HG03565 (cell line): ENCODE results near the gene KNDC1.

Experiments
- ATAC-seq: cut with Tn5 transposase; IDR thresholded peaks from one replicate; pipeline ENCODE4 v1.9.1; 2021; ENCODE audit warnings: mild to moderate bottlenecking, moderate library complexity; ENCODE audit not compliant: unreplicated experiment

The KNDC1 gene

DNA sequence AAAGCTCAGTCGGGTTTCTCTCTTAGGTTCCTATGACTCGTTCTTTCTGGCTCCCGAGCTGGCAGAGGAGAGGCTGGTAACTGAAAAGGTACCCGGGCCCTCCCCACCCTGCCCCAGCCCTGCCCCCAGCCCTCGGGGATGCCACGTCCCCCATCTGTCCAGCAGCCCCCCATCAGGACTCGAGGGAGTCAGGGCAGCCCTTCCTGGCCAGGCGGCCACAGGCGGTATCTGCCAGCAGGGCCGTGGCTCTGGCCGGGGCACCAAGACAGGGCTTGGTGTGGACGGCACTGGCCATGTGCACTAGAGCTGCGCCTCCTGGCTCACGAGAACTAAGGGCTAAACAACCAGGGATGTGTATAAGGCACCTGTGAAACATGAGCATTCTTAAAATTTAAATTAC, 29.7 kb downstream of the KNDC1 start:
- ATAC-seq = no peak

DNA sequence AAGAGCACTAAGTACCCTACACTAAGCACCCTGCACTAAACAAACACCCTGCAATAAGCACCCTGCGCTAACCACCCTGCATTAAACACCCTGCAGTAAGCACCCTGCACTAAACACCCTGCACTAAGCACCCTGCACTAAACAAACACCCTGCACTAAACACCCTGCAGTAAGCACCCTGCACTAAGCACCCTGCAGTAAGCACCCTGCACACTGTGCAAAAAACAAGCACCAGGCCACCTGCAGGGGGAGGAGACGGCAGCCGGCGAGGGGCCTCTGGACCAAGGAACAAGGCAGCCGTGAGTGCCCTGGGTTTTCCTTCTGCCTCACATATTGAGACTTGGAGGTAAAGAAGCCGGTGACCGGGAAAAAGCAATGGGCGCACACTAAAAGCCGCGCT, 30.2 kb downstream of the KNDC1 start:
- ATAC-seq = no peak

DNA sequence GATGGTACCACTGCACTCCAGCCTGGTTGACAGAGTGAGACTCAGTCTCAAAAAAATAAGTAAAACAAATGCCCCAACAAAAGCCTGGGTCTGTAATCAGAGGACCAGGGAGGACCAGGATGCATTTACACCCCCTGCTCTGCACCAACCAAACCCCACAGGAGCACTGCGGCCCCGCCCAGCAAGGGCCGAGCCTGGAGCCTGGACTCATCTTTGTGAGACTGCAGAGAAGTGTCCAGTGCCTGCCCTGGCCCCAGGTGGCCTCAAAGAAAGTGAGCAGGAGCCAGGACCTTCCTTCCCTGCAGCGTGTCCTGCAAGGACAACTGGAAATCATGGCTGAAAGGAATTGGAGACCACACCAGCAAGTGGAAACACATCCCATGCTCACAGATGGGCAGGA, 31.6 kb downstream of the KNDC1 start:
- no peak for ATAC-seq

DNA sequence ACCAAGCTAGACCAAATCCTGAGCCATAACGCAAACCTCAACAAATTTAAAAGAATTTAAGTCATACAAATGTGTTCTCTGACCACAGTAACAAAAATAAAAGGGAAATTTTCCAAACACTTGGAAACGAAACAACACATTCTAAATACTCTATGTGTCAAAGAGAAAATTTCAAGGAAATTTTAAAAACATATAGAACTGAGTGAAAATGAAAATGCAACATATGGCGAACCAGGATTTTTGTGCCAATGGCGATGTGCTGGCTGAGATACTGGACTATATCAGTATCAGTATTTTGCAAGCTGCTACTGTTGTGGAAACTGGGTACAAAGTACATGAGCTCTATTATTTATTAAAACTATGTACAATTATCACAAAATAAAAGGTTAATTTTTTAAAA, 34.1 kb downstream of the KNDC1 start:
- no peak for ATAC-seq

DNA sequence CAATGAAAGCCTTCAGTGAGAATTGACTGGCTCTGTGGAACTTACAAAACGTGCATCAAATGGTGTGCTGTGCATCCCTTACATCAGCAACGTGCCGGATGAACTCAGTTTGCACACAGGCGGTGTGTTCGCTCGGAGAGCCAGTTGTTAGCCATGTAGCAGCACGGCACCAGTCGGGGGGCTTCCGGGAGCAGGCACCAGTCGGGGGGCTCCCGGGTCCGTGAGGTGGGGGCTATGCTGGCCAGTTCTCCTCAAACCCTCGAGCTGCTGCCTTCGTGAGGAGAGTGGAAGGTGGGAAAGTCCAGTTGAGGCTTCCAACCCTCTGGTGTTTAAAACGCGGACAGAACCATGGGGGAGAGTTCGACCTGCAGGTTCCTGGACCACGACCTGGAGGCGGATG, 35.1 kb downstream of the KNDC1 start:
- ATAC-seq = no peak

DNA sequence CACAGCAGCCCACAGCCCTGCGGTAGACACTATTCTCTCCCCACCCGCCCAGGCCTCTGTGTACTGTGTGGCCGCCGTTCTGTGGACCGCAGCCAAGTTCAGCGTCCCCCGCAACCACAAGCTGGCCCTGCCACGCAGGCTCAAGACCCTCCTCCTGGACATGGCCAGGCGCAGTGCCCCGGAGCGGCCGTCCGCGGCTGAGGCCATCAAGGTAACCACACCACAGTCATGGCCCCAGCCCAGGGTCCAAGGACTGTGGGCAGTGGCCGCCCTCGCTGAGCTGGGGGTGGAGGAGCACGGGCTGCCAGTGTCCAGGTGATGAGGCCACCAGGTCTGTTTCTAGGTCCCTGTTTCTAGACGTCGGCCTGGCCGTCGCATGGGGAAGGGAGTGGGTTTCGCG, 35.6 kb downstream of the KNDC1 start:
- no peak for ATAC-seq

DNA sequence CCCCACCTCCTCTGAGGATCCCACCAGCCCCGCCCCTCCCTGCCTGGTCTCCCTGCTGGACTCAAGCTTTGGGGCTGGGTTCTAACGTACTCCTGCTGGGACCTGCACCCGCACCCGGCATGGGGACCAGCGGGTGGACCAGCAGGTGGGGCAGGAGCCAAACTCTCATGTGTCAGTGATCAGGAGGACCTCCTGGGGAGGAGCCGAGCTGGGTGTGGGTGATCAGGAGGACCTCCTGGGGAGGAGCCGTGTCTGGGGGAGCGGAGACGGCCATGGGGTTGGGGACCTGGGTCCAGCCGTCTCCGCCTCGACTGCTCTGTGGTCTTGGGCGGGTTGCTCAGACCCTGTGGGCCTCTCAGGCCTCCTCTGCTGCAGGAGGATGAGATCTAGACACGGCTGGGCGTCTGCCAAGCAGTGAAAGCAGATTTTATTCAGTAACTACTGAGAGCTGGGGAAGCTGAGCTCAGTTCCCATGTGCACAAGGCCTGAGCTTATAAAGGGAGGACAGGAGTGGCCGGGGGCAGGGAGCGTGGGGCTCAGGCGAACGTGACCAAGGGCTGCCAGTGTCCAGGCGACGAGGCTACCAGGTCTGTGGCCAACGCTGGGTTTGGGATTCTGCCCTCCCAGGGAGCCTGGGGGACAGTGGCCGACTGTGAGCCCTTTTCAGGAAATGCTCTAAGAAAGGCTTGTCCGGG, 36.3 kb downstream of the KNDC1 start:
- ATAC-seq = no peak

DNA sequence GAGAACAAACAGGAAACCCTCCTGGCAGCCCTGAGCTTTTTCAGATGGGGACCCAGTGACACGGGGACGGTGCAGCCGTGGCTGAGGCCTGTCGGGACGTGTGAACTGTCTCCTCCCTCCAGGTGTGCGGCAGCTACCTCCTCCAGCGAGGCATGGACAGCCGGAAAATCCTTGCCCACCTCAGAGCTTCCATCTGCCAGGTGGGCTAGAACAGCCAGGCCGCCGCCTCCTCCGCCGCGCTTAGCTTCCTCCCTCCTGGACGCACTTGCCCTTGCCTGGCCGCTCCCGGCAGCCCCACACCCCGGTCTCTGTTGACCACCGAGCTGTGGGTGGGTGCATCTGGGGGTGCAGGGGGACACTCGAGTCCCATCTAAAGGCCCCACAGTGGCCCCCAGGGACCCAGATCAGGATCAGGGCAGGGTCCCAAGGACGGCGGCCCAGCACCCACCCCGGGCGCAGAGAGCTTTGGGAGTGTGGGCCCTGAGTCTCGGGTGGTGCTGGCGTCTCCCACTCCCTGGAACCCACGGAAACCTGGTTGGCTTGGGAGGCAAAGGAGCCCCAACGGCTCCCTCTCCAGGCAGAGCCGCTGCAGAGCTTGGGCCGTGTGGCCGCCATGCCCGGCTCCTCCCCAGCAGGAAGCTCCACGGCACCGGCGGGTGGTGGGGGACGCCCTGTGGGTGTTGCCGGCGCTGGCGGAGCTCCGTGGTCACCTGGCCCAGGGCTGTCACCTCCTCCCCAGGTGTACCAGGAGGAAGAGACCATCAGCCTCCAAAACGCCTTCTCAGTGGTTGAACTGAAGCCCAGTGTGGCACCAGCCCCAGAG, 37.1 kb downstream of the KNDC1 start:
- ATAC-seq = no peak

DNA sequence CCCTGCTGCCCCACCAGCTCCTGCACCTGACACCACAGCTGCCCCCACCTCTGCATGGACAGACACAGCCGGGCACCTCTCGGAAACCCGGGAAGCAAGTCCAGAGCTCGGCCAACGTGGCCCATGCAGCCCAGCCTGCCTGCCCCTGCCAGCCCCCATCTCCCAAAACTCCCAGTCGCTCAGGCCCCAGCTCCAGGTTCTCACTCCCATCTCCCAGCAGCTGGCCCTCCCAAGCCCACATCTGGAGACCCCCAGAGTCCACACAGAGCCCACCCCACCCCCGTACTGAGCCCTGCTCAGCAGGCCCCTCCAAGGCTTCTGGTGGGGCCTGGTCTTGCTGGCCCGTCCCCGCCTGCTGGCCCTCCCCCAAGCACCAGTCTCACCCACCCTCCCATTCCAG, 37.8 kb downstream of the KNDC1 start:
- ATAC-seq = no peak

DNA sequence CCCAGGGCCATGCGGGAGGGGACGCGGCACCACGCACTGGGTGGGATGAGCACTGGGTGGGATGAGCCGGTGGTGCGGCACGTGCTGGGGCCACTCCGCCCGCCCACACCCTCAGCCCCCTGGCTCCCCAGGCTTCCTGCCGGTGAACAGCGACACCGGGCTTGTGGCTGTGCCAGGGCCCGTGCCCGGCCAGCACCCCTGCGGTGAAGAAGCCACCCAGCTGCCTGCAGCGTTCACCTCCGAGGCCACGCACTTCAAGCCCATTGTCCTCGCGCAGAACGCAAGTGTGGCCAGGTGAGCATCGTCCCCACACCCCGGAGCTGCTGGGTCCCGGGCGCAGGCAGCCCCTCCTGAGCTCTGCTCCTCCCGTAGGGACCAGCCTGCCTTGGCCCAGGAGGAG, 38.2 kb downstream of the KNDC1 start:
- ATAC-seq = no peak

DNA sequence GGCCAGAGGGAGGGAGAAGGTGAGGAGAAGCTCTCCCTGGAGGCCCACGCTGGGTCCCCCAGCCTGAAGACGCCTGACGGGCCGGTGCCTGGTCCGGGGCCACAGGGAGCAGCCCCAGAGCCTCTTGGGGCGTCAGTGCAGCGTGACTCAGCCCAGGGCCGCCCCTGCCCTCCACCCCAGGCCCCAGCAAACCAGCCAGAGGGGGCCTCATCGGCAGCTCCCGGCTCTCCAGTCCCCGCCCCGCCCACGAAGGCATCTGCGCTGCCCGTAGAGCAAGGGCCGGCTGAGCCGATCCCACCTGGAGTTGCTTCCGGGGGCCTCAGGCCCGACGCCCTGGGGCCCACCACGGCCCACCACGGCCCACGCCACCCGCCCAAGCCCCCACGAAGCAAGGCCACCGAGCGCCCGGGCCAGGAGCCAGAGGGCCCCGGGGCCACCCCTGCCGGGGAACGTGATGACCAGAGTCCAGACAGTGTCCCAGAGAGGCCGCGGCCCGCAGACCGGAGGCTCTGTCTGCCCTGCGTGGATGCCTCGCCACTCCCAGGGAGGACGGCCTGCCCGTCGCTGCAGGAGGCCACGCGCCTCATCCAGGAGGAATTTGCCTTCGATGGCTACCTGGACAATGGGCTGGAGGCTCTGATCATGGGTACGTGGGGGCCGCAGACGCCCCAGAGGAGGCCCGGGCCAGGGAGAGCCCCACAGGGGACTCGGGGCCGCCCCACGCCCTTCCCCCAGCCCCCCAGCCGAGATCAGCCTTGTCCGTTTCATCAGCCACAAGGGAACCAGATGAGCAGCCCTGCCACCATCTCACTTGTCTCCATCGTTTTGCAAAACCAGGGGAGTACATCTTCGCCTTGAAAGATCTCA, 38.8 kb downstream of the KNDC1 start:
- no peak for ATAC-seq

DNA sequence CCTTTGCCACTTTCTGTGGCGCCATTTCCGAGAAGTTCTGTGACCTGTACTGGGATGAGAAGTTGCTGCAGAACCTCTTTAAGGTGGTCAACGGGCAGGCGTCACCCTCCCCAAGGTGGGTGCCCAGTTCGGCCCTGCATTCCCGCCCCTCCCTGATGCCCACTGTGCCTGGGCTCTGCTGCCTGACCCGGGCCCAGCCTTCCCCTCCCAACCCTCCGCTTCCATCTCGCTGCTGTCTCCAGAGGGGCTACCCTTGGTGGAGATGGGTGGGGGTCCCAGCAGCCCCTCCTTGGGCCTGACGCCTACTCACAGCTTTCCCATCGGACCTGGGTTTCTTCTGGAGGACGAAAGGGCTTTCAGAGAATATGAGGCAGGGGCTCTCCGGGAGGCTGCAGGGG, 39.5 kb downstream of the KNDC1 start:
- no peak for ATAC-seq

DNA sequence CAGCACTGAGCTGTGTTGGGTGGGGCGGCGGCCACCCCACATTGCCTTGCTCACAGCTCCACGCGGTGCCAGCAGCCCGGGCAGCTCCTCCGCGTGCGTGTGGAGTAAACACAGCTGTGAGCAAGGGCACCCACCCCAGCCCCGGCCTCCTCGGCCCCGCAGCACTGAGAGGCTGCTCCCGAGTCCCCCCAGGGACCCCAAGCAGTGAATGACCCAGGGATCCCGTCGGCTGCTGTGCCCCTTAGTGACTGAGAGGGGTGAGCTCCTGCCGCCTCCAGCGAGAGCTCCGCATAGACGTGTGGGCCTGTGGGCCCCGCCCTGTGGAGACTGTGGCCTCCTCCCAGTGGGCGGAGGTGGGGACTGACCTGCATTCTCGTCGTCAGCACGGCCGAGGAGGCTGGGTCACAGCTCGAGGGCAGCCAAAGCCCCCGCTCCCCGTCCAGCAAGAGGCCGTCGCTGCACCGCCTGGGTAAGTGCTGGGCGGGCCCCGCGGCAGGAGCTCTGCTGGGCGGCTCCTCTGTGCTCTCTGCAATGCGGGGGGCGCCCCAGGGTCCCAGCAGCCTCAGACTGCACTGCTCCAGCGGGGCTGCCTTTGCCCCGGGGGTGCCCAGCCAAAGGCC, 40.1 kb downstream of the KNDC1 start:
- ATAC-seq = no peak

DNA sequence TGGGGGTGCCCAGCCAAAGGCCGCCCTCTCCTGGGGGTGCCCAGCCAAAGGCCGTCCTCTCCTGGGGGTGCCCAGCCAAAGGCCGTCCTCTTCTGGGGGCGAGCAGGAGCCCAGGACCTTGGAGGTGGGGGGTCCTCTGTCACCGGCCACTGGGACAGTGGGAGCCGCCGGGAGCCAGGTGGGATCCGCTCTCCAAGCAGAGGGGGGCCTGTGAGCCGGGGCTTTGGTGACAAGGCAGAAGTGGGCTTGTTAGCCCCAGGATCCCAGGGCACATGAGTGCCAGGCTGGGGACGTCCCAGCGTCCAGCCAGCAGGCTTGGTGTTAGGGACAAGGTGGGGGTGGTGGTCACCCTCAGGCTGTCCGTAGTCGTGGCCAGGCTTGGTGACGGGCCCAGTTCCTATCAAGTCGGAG, 40.6 kb downstream of the KNDC1 start:
- ATAC-seq = no peak

DNA sequence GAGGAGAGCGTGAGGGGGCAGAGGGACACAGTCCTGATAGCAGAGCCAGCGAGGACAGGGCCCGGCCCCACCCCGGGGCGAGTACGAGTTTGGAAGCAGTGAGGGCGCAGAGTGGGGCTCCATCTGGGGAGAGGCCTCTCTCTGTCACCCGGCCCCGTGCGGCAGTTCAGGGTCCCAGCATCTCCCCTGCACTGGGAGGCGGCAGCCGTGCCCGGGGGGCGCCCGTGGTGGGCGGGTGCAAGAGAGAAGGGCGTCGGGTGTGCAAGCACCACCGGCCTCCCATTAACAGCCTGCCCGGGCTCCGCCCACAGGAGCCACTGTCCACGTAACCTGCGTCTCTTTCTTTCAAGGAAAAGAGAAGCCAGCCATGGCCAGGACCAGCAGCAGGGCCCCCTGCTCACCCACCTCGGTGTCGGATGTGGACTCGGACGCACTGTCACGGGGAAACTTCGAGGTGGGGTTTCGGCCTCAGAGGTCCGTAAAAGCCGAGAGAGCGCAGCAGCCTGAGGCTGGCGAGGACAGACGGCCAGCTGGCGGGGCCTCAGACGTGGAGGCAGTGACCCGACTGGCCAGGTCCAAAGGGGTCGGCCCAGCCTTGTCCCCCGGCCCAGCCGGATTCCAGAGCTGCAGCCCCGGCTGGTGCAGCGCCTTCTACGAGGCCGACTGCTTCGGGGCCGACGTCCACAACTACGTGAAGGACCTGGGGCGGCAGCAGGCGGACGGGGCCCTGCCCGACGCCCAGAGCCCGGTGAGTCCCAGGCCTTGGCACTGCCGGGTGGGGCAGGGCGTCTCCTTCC, 41.3 kb downstream of the KNDC1 start:
- ATAC-seq = no peak

DNA sequence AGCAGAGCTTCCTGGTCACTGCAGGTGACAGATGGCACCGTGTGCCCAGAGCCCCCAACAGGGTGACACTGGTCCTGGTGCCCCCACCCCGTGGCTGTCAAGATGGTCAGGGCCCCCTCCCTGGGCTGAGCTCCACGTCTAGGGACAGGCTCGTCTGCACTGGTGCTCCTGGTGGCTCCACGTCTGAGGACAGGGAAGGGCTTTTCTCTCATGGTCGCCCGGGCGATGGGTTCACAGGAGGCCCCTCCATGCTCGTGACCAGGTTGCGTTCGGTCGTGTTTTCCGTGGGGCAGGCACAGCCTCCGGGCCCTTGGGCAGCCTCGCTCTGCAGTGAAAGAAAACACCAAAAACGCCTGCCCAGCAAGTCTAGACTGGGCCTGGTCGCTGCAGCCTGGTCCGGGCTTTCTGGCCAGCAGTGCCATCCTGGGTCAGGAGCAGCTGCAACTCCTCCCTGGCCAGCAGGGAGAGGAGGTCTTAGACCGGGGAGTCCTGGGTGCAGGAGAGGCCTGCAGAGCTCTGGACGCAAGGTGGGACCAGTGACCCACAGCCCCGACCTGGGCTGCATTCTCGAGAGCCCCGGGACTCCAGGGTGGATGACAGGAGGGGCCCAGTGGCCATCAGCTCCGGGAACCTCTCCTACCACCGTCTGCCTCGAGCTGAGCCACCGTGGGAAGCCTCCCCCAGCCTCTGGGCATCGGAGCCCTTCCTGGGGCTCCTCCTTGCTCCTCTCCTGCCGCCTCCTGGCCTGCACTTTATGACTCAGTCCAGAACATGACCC, 42.1 kb downstream of the KNDC1 start:
- no peak for ATAC-seq

DNA sequence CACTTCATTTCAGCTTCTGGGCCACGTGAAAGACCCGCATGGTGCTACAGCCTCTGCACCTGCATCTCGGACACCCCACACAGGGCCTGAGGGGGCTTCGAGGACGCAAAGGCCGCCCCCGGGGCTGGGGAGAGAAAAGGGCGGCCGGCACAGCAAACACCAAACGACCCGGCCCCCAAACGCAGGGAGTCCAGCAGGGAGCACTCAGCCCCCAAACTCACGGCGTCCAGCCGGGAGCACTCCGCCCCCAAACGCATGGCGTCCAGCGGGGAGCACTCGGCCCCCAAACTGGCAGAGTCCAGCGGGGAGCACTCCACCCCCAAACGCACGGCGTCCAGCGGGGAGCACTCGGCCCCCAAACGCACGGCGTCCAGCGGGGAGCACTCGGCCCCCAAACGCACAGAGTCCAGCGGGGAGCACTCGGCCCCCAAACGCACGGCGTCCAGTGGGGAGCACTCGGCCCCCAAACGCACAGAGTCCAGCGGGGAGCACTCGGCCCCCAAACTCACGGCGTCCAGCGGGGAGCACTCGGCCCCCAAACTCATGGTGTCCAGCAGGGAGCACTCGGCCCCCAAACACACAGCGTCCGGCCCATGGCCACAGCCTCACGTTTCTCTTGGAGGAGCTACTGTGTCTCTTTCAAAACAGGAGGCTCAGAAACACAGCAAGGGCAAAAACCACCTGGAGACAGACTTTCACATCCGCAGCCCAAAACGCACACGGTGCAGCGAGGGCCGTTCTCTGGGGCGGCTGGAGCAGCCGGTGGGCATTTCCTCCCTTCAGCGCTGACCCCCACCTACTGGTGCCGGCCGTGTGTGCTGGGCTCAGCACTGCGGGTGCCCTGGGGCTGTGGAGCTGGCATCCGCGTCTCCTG, 43.0 kb downstream of the KNDC1 start:
- ATAC-seq = no peak

DNA sequence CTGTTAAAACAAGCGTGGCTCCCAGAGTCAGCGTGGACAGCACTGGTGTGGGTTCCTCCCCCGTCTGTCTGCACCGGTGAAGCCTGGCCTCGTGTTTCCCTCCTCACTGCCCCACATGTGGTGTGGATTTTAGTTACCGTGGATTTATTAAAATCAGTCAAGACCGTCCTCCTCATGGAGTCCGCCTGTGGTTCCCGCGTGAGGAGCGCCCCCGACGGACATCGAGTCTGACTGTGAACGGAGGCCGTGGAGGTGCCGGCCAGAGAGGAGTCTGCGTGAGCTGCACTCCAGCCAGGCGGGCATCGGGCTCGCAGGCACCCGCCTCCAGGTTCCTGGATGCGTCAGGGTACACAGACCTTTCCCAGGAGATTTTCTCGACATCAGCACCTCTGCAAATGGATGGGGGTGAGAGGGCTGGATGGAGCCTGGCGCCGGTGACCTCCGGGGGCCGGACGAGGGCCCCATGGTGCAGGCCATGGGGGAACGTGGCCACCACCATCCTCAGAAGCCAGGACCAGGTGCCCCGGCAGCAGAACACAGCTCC, 43.7 kb downstream of the KNDC1 start:
- ATAC-seq = no peak
